C4-2B (cell line): ENCODE results near the gene WWOX.

ENCODE experiments used
- CTCF ChIP-seq: fragments of 450-650 bp; conservative IDR thresholded peaks from 2 replicates; pipeline ENCODE4 v1.5.1; 2017; ENCODE audit warnings: mild to moderate bottlenecking
- ZFX ChIP-seq: fragments of 450-650 bp; IDR thresholded peaks from 2 replicates; pipeline ENCODE4 v1.6.1; 2017

- TF ChIP-seq CTCF, result no peak
- TF ChIP-seq ZFX, result no peak
Observed at GRCh38 chr16:79006765-79007164, 907.3 kb downstream of the WWOX start.
